ENCODE results near the gene DNAH10.

The DNAH10 gene

DNA sequence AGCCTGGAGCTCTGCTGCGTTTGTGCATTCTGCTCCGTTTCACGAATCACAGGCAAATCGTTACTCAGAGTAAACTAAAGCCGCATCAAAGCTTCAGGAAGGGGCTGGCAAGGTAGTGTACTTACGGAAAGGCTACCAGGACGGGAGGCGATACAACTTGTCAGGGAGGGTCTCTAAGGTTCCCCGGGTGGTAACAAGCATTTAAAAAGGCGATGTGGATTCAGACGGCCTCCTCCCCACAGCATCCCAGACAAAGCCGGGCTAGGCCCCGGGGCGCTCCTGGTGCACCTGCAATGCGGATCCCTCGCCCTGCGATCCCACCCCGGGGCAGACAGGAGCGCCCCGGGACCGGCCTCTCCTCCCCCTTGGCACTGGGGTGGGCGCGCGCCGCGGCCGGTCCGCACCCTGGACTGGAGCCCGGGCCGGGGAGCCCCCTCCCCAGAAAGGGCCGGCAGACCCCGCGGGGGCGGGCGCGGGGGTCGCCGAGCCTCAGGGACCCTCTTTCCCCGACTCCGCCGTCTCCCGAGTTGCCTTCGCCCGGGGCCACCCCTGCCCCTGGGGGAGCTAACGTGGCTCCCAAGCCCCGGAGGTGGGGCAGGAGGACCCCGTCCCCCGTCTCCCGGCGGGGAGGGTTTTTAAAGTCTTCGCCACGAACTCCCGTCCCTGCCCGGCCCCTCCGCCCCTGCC is 209.8 kb downstream of the DNAH10 start:
- Histone ChIP-seq H3K36me3 (ENCODE audit: control insufficient read depth, insufficient read depth, low read length) (peaks cover 7% of the 10 kb centered on the region), H3K4me1 (ENCODE audit: control insufficient read depth, insufficient read depth, low read length) (peaks cover 5% of the 10 kb centered on the region), H3K27me3 (ENCODE audit: control insufficient read depth, insufficient read depth, low read length, poor library complexity, severe bottlenecking) (peaks cover 53% of the 10 kb centered on the region), H3K27ac (ENCODE audit: insufficient read depth, low read depth, low read length, poor library complexity, severe bottlenecking) (no peak overlapping the region), H3K9me3 (ENCODE audit: control insufficient read depth, low read length) (no peaks in the 10 kb centered on the region), H3K4me3 (ENCODE audit: insufficient read depth, low read depth, low read length) (peak overlapping the region; percentile 65)
- 0% methylated on average over 55 of the region's 55 CpGs for WGBS, 2 experiments

DNA sequence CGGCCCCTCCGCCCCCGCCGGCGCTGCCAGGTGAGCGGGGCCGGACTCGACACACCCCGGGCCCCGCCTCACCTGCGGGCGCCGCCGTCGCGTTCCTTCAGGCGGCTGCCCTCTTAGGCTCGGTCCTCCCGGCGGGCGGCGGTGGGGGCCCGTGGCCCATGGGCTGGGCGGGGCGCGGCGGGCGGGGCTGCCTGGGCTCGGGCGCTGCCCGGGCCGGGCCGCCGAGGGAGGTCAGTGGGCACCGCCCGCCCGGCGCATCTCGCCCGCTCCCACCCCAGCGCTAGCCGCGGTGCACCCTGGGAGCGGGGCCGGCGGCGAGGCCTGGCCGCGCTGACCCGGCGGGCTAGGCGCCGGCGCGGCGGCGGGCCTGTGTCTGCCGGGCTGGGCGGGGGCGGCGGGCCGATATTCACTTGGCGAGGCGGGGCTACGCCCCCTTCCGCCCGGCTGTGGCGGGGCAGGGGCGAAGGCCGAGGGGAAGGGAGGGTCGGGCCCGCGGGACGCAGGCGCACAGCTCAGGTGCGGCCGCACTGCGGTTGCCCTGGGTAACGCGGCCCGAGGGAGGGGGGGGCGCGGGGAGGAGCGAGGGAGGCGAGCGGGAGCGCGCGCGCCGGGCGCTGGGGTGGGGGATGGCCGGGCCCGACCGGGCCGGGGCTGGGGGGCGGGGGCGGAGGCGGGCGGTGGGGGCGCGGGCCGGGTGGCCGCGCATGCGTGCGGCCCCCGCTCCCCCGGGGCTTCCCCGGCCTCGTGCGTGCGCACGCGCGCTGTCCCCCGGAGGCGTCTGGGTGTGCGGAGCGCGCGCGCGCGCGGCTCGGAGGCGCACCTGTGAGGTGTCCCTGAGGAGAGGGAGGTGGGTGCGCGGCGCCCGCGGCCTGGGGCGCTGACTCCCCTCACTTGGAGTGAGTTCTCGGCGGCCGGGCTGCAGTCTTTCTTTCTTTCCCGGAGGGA is 210.6 kb downstream of the DNAH10 start, which contains the start of the genes CCDC92 and ZNF664:
Gene CCDC92 (minus strand): TSS at position 375 of the 945 bp plus-strand sequence. CDS start 28,526 bp downstream, outside the sequence.
Gene ZNF664 (plus strand): TSS at position 759 of the 945 bp plus-strand sequence. CDS start 38,930 bp downstream, outside the sequence.
- H3K4me3 ChIP-seq (ENCODE audit: insufficient read depth, low read depth, low read length): peak within 1 kb of the TSS; percentile 82
- H3K27ac ChIP-seq (ENCODE audit: insufficient read depth, low read depth, low read length, poor library complexity, severe bottlenecking): peak within 1 kb of the TSS; percentile 83
- peaks cover 45% of the 10 kb centered on the region for H3K27me3 ChIP-seq (ENCODE audit: control insufficient read depth, insufficient read depth, low read length, poor library complexity, severe bottlenecking)
- H3K4me1 ChIP-seq (ENCODE audit: control insufficient read depth, insufficient read depth, low read length): peaks cover 5% of the 10 kb centered on the region
- WGBS, 2 experiments: 0% methylated on average over 137 to 138 of the region's 138 CpGs
- no peaks in the 10 kb centered on the region for H3K9me3 ChIP-seq (ENCODE audit: control insufficient read depth, low read length)
- H3K36me3 ChIP-seq (ENCODE audit: control insufficient read depth, insufficient read depth, low read length): peaks cover 10% of the 10 kb centered on the region

DNA sequence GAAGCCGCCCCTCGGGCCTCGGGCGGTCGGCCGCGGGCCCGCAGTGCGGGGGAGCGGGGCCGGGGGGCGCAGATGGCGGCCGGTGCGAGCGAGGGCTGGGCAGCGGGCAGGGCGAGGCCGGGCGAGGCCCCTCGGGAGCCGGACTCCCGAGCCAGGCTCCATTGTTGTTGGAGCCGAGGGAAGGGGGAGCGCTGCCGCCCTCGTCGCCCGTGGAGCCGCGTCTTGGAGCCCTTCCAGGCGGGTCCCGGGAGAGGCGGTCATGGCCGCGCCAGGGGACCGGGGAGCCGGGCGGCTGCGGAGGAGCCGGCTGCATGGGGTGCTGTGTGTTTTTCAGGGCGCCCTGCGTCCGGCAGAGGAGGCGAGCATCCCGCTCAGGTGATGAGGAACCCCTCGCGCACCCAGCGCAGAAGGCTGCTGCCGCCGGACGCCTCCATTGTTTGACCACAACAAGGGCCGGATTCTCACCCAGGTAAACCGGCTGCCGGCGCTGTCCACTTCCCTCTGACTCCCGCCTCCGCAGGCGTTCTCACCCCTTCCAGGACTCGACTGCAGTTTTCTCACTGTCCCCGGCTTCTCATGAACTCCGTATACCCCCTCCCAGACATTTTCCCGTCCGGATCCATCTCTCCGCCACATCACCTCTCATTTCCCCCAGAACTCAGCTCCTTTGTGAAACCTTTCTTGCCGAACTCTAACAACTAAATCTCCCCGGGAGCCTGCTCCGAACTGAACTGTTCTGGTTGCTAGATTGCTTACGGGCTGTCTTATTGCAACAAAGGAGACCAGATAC is 211.6 kb downstream of the DNAH10 start:
- Histone ChIP-seq H3K4me1 (ENCODE audit: control insufficient read depth, insufficient read depth, low read length) (peaks cover 5% of the 10 kb centered on the region), H3K4me3 (ENCODE audit: insufficient read depth, low read depth, low read length) (peak overlapping the region; percentile 82), H3K9me3 (ENCODE audit: control insufficient read depth, low read length) (no peaks in the 10 kb centered on the region), H3K36me3 (ENCODE audit: control insufficient read depth, insufficient read depth, low read length) (peaks cover 10% of the 10 kb centered on the region), H3K27ac (ENCODE audit: insufficient read depth, low read depth, low read length, poor library complexity, severe bottlenecking) (peak overlapping the region; percentile 83), H3K27me3 (ENCODE audit: control insufficient read depth, insufficient read depth, low read length, poor library complexity, severe bottlenecking) (peaks cover 35% of the 10 kb centered on the region)
- 1% methylated on average over 69 of the region's 69 CpGs for WGBS, 2 experiments

DNA sequence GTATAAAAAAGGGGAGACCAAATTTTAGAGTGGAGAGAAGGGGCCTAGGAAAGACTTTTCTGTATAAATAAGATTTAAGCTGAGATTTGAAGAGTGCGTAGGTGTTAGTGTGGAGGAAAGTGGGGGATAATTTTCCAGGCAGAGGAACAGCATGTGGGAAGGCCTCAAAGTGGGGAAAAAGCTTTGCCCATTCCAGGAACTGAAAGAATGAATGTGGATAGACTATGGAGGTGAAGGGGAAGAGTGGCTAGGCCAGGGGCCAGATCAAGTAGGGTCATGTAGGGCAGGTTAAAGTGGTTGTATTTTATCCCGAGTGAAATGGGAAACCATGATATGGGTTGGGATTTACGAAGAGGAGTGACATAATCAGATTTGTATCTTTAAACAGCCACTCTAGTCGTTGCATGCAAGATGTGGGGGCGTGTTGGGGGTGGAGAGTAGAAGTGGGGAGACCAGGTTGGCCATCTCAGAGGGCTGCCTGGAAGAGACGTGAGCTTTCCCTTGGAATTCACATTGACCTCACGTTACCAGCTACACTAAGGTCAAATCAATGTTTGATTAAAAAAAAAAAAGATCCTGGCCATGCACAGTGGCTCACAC is 214.2 kb downstream of the DNAH10 start:
- peaks cover 10% of the 10 kb centered on the region for H3K36me3 ChIP-seq (ENCODE audit: control insufficient read depth, insufficient read depth, low read length)
- no peak overlapping the region for H3K27ac ChIP-seq (ENCODE audit: insufficient read depth, low read depth, low read length, poor library complexity, severe bottlenecking)
- no peaks in the 10 kb centered on the region for H3K9me3 ChIP-seq (ENCODE audit: control insufficient read depth, low read length)
- peaks cover 9% of the 10 kb centered on the region for H3K27me3 ChIP-seq (ENCODE audit: control insufficient read depth, insufficient read depth, low read length, poor library complexity, severe bottlenecking)
- H3K4me3 ChIP-seq (ENCODE audit: insufficient read depth, low read depth, low read length): no peak overlapping the region
- peaks cover 4% of the 10 kb centered on the region for H3K4me1 ChIP-seq (ENCODE audit: control insufficient read depth, insufficient read depth, low read length)
- WGBS, 2 experiments: 94 to 96% methylated on average over 7 of the region's 7 CpGs

DNA sequence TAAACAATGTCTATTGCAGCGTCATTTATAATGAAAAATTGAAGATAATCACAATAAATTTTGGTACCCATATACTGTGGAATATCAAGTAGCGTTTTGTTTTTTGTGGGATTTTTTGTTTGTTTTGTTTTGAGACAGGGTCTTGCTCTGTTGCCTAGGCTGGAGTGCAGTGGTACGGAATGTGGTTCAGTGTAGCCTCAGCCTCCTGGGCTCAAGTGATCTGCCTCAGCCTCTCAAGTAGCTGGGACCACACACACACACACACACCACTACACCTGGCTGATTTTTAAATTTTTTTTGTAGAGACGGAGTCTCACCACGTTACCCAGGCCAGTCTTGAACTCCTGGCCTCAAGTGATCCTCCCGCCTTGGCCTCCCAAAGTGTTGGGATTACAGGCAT is 217.5 kb downstream of the DNAH10 start:
- H3K36me3 ChIP-seq (ENCODE audit: control insufficient read depth, insufficient read depth, low read length): peaks cover 10% of the 10 kb centered on the region
- WGBS, 2 experiments: 91 to 95% methylated on average over 6 of the region's 6 CpGs
- H3K27ac ChIP-seq (ENCODE audit: insufficient read depth, low read depth, low read length, poor library complexity, severe bottlenecking): no peak overlapping the region
- no peaks in the 10 kb centered on the region for H3K27me3 ChIP-seq (ENCODE audit: control insufficient read depth, insufficient read depth, low read length, poor library complexity, severe bottlenecking)
- no peaks in the 10 kb centered on the region for H3K9me3 ChIP-seq (ENCODE audit: control insufficient read depth, low read length)
- H3K4me1 ChIP-seq (ENCODE audit: control insufficient read depth, insufficient read depth, low read length): no peaks in the 10 kb centered on the region
- H3K4me3 ChIP-seq (ENCODE audit: insufficient read depth, low read depth, low read length): no peak overlapping the region

DNA sequence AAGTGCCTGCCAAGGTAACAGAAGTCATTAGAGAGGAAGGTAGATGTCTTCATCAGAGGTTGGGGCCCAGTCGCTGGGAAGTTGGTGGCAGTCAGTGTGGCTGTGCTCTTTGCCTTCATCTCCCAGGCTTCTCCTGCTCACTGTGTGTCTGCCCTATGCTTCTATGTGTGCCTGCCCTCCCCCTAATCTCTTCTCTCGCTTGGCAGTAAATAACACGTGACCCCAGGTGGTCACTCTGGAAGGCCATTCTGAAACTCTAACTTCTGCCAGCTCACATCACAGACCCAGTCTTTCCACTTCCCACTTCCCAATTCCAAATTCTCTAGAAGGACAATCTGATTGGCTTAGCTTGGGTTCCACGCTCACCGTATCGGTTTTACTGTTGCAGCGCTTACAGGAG is 220.2 kb downstream of the DNAH10 start:
- H3K27ac ChIP-seq (ENCODE audit: insufficient read depth, low read depth, low read length, poor library complexity, severe bottlenecking): no peak overlapping the region
- no peaks in the 10 kb centered on the region for H3K4me1 ChIP-seq (ENCODE audit: control insufficient read depth, insufficient read depth, low read length)
- H3K9me3 ChIP-seq (ENCODE audit: control insufficient read depth, low read length): no peaks in the 10 kb centered on the region
- no peaks in the 10 kb centered on the region for H3K27me3 ChIP-seq (ENCODE audit: control insufficient read depth, insufficient read depth, low read length, poor library complexity, severe bottlenecking)
- H3K36me3 ChIP-seq (ENCODE audit: control insufficient read depth, insufficient read depth, low read length): no peaks in the 10 kb centered on the region
- WGBS, 2 experiments: 88 to 89% methylated on average over 7 of the region's 7 CpGs
- no peak overlapping the region for H3K4me3 ChIP-seq (ENCODE audit: insufficient read depth, low read depth, low read length)

DNA sequence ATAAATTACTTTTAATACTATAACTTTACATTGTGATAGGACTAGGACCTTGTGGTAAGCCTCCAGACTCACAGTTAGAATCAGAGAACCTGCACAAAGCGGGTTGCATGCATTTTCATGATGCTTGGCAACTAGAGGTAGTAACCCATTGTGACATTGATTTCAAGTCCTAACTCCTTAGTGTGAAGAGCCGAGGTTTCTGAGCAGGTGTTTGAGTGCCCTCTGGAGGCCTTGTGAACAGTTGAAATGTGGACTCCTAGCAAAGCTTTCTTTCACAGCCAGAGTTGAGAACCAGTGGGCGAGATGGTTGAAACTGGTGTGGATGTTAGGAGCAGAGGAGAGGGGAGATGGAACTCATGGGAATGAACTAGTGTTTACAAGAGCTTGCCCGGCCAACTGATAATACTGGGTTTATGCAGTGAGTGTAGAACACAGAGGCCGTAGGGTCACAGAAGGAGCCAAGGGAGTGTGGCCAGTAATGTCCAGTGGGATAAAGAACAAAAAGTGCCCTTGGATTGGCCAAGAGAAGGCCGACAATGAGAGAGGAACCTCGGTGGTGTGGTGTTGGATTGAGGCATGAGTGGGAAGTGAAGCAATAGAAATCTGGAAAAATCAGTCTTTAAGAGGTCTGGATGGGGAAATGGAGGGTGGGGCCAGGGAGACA is 221.9 kb downstream of the DNAH10 start:
- no peak overlapping the region for H3K27ac ChIP-seq (ENCODE audit: insufficient read depth, low read depth, low read length, poor library complexity, severe bottlenecking)
- H3K4me3 ChIP-seq (ENCODE audit: insufficient read depth, low read depth, low read length): no peak overlapping the region
- no peaks in the 10 kb centered on the region for H3K27me3 ChIP-seq (ENCODE audit: control insufficient read depth, insufficient read depth, low read length, poor library complexity, severe bottlenecking)
- WGBS, 2 experiments: 79 to 80% methylated on average over 7 of the region's 7 CpGs
- peaks cover 11% of the 10 kb centered on the region for H3K36me3 ChIP-seq (ENCODE audit: control insufficient read depth, insufficient read depth, low read length)
- no peaks in the 10 kb centered on the region for H3K4me1 ChIP-seq (ENCODE audit: control insufficient read depth, insufficient read depth, low read length)
- H3K9me3 ChIP-seq (ENCODE audit: control insufficient read depth, low read length): no peaks in the 10 kb centered on the region

DNA sequence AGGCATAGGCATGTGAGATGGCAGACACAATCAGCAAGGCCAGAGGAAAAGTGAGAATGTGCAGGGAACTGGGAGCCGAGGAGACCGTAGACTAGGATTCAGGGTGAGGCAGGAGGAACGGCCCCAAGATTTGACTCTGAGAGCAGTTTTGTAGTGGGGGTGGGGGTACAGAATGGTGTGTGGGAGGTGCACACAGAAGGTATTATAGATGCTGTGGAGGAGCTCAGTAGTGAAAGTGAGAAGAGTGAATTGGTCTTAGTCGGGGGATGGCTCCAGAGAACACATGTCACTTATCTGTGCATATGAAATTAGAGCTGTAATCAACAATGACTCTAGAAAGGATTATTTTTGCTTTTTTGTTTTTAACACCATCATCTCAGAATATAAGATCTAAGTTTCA is 222.8 kb downstream of the DNAH10 start:
- Histone ChIP-seq H3K4me3 (ENCODE audit: insufficient read depth, low read depth, low read length) (no peak overlapping the region), H3K27me3 (ENCODE audit: control insufficient read depth, insufficient read depth, low read length, poor library complexity, severe bottlenecking) (no peaks in the 10 kb centered on the region), H3K36me3 (ENCODE audit: control insufficient read depth, insufficient read depth, low read length) (peaks cover 16% of the 10 kb centered on the region), H3K4me1 (ENCODE audit: control insufficient read depth, insufficient read depth, low read length) (no peaks in the 10 kb centered on the region), H3K9me3 (ENCODE audit: control insufficient read depth, low read length) (no peaks in the 10 kb centered on the region), H3K27ac (ENCODE audit: insufficient read depth, low read depth, low read length, poor library complexity, severe bottlenecking) (no peak overlapping the region)
- WGBS, 2 experiments: 94 to 97% methylated on average over 4 of the region's 4 CpGs
